ENCODE measurements around the gene LYPD4.

LYPD4 gene

GRCh38 chr19:41850381-41850780 is 5.9 kb upstream of the LYPD4 start:
- no peak for DNase-seq

GRCh38 chr19:41849067-41849466 is 4.6 kb upstream of the LYPD4 start:
- DNase-seq = no peak

GRCh38 chr19:41848666-41849065 is 4.2 kb upstream of the LYPD4 start:
- no peak for DNase-seq

GRCh38 chr19:41847351-41848105 is 3.0 kb upstream of the LYPD4 start:
- DNase-seq = no peak

GRCh38 chr19:41845051-41845590 is 638 bp upstream of the LYPD4 start:
- DNase-seq = no peak

- no peak for DNase-seq
These were observed 343 bp upstream of the LYPD4 start, which contains the start of gene DMRTC2 for GRCh38 chr19:41845001-41845050. TSS of gene DMRTC2 (plus strand) at chr19:41845042. CDS start at chr19:41847429, 2,387 bp downstream.

- no peak for DNase-seq
These were observed 1.1 kb downstream of the LYPD4 start for GRCh38 chr19:41843371-41843770.

- DNase-seq = no peak
These were observed 5.3 kb downstream of the LYPD4 start for GRCh38 chr19:41839211-41839610.

GRCh38 chr19:41837981-41838708 is 6.3 kb downstream of the LYPD4 start:
- no peak for DNase-seq

GRCh38 chr19:41821003-41821735 is 23.3 kb downstream of the LYPD4 start:
- peak; percentile 46 for DNase-seq

GRCh38 chr19:41816761-41817160 is 27.7 kb downstream of the LYPD4 start:
- no peak for DNase-seq

GRCh38 chr19:41815301-41815700 is 29.2 kb downstream of the LYPD4 start:
- DNase-seq = no peak

- no peak for DNase-seq
These were observed 30.6 kb downstream of the LYPD4 start for GRCh38 chr19:41813911-41814310.

- DNase-seq = no peak
These were observed 32.5 kb downstream of the LYPD4 start for GRCh38 chr19:41811981-41812380.

GRCh38 chr19:41811036-41811435 is 33.4 kb downstream of the LYPD4 start:
- no peak for DNase-seq

GRCh38 chr19:41810301-41810700 is 34.2 kb downstream of the LYPD4 start:
- no peak for DNase-seq

- no peak for DNase-seq
These were observed 35.6 kb downstream of the LYPD4 start for GRCh38 chr19:41808663-41809566.

GRCh38 chr19:41807176-41807575 is 37.3 kb downstream of the LYPD4 start:
- no peak for DNase-seq

- no peak for DNase-seq
These were observed 40.1 kb downstream of the LYPD4 start for GRCh38 chr19:41804336-41804735.

- no peak for DNase-seq
These were observed 41.7 kb downstream of the LYPD4 start for GRCh38 chr19:41802770-41803169.

- DNase-seq = no peak
These were observed 42.7 kb downstream of the LYPD4 start for GRCh38 chr19:41801792-41802211.

- DNase-seq = no peak
These were observed 43.5 kb downstream of the LYPD4 start for GRCh38 chr19:41801031-41801430.

GRCh38 chr19:41799444-41800000 is 45.0 kb downstream of the LYPD4 start:
- DNase-seq = no peak
